ENCODE data around the gene IL27RA.

The IL27RA gene

DNA sequence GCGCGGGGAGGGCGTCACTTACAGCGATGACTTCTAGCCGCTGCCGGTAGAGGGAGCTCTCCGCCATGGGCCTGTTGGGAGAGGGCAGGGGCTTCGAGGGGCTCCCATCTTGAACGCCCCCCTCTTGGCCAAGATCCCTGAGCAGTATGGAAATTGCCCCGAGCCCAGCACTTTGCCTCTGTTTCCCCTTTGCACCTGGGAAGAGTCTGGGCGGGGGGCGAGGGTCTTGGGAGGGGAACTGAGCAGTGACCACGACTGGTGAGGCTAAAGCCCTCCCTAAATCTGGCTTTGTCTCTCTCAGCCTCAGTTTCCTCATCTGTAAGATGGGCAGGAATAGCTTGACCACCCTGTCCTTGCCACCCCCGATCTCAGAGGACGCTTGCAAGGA is 27.5 kb downstream of the IL27RA start:
- peak; percentile 64 for DNase-seq (ENCODE audit: low spot score)

DNA sequence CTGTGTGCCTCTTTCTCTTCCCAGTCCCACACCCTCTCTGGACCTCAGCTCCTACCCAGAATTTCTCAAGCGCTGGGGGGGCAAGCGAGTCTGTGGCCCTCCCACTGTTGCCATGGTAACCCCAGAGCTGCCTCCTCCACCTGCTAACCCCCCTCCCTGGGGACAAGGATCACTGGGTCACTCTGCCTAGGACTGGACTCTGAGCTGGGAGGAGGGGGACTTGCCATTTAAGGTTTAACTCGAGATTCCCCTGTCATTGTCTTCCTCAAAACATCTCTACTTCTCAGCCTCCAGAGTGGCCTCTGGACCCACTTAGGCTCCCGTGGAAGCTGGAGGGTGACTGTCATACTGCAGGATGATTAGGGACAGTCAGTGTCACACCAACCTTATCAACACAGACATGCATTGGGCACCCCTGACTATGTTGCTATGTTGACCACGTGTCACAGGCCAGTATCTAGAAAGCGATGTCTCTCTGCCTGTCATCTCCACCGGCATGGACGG is 28.1 kb downstream of the IL27RA start:
- no peak for DNase-seq (ENCODE audit: low spot score)

DNA sequence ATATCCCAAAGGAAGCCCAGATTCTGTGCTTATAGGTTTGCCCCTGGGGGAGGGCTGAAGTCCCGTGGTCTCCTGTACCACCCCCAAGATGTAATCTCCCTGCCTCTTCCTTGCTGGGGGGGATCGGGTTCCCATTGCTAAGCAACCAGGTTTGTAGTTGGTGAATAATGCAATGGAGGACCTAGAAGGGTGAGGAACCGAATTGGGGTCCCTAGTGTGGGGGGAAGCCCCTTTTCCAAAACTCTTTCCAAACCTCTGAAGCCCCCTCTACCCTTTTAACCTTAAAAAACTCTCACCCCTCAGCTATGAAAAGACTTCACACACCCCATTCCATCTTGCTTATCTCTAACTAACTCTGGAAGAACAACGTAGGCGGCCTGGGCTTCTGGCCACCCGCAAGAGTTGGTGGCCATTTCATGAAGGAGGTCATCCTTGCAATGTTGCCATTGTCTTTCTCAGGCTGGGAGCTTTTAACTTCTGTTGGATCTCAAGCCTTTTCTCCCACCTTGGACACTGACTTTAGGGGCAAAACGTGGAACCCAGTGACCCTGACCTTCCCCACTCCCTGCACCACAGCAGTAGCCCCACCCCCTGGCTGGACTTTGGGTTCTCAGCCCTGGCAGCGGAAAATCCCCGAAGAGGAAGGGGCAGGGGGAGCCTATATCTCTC is 29.7 kb downstream of the IL27RA start:
- DNase-seq (ENCODE audit: low spot score) = no peak

DNA sequence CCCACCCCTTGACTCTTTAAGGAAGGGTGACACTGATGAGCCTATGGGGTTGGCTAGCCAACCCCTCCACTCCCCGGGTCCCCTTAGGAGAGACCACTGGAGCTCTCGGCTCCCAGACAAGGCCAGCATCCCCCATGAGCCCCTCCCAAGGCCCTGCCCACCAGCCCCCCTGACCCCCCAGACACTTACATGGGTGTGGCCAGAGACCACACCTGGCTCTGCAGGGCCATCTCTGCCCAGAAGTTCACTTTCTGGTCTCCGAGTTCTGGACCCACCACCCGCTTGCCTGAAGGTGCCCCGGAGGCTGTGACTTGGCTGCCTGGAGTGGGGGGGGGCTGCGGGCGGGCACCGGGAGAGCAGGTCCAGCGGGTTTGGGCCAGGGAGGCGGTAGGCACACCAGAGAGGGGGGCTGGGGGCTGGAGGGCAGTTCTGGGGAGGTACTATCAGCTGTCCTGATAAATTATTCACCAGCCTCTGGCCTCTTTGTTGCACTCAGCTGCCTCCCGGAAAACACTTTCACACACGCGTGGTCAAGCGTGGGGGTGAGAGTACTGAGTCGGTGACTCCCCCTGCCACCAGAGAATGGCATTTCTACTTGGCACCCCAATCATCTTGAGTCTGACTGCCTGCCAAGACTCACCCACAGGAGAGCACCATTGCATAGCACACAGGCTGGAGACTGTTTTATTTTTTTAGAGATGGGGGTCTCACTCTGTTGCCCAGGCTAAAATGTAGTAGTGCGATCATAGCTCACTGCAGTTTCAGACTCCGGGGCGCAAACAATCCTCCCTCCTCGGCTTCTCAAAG is 30.4 kb downstream of the IL27RA start, which contains the start of gene PALM3:
Gene PALM3, minus strand, starts transcription at position 326 of the 807 bp plus-strand sequence. Its CDS starts 96 bp downstream, at position 230.
- no peak for DNase-seq (ENCODE audit: low spot score)

DNA sequence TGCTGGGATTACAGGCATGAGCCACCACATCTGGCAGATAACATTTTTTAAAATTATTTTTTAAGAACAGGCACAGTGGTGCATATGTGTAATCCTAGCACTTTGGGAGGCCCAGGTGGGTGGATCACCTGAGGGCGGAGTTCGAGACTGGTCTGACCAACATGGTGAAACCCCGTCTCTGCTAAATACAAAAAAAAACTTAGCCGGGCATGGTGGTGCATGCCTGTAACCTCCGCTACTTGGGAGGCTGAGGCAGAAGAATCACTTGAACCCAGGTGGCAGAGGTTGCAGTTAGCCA is 30.9 kb downstream of the IL27RA start:
- no peak for DNase-seq (ENCODE audit: low spot score)

DNA sequence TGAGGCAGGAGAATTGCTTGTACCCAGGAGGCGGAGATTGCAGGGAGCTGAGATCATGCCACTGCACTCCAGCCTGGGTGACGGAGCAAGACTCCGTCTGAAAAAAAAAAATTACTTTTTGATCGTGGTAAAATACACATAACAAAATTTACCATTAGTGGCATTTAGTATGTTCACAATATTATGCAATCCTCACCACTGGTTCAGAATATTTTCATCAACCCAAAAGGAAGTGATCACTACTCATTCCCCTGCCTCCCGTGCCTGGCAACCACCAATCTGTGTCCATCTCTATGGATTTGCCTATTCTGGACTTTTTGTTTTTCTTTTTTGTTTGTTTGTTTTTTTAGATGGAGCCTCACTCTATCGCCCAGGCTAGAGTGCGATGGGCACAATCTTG is 31.5 kb downstream of the IL27RA start:
- DNase-seq (ENCODE audit: low spot score) = no peak

DNA sequence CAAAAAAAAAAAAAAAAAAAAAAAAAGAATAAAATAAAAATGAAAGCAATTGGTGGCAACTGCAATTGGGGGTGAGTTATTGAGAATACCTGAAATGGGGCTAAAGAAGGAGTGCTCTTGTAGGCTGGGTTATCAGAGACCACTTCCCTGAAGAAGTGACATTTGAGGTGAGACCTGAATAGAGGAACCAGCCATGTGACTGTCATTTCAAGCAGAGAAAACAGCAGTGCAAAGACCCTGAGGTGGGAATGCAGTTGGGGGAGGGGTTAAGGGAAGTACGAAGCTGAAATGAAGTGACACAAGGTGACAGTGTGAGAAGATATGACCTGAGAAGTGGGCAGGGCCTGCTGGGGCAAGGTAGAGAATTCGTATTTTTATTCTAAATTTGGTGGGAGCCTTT is 34.6 kb downstream of the IL27RA start:
- DNase-seq (ENCODE audit: low spot score) = no peak

DNA sequence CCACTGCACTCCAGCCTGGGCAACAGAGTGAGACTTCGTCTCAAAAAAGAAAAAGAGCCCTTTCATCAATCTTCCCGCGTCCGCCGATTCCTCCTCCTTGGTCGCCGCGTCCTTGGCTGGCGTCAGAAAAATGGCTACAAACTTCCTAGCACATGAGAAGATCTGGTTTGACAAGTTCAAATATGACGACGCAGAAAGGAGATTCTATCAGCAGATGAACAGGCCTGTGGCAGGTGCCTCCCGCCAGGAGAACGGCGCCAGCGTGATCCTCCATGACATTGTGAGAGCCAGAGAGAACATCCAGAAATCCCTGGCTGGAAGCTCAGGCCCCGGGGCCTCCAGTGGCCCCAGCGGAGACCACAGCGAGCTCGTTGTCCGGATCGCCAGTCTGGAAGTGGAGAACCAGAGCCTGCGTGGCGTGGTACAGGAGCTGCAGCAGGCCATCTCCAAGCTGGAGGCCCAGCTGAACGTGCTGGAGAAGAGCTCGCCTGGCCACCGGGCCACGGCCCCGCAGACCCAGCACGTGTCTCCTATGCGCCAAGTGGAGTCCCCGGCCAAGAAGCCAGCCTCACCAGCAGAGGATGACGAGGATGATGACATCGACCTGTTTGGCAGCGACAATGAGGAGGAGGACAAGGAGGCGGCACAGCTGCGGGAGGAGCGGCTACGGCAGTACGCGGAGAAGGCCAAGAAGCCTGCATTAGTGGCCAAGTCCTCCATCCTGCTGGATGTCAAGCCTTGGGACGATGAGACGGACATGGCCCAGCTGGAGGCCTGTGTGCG is 38.9 kb downstream of the IL27RA start:
- DNase-seq (ENCODE audit: low spot score) = no peak

DNA sequence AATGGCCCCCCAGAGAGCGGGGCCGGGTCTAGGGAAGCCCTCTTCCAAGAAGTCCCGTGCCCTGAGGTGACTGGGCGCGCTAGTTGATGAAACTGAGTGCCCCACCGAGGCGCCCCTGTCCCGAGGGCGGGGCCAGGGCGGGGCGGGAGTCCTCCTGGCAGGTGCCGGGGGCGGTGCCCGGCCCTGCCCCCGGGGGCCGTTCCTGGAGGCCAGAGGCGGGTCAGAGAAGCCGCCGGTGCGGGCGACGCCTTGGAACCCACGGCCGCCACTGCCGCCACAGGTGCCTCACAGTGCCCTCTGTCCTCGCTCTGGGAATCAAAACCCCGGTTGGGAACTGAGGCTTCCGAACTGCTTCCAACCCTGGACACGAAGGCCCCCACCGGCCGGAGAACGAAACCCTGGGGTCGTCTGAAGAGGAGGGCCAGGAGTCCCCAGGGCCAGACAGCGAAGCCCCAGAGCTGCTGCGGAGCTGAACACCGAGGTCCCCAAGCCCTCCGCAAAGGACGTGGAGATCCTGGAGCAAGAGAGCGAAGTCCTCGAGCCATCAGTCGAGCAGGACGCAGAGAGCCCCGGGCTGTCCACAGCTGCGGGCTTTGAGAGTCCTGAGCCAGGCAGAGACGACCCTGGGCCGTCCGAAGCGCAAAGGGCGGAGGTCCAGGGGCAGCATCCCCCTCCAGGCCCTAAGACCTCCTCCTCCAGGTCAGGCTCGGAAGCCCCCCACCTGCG is 41.1 kb downstream of the IL27RA start, which contains the start of gene MISP3:
Gene MISP3, plus strand, starts transcription at position 252 of the 726 bp plus-strand sequence. CDS start 524 bp downstream, outside the sequence.
- peak; percentile 47 for DNase-seq (ENCODE audit: low spot score)

DNA sequence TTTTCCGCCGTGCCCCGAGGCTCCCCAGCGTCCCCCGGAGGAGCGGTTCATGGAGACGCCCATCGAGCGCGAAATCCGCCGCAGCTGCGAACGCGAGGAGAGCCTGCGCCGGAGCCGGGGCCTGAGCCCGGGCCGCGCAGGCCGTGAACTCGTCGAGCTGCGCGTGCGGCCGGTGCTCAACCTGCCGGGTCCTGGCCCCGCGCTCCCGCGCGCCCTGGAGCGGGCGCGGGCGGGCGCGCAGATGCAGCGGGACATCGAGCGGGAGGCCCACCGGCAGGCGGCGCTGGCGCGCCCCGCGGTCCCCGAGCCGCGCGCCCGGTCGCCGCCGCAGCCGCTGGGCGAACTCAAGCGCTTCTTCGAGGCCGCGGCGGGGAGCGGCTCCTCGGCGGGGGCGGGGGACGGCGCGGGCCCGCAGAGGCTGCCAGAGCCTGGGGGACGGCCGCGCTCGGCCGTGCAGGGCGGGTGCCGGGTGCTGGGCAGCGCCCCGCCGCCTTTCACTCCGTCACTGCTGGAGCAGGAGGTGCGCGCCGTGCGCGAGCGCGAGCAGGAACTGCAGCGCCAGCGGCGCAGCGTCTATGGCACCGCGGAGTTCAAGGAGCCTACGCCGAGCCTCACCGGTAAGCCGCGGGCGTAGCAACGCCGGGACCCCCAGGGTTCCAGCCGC is 41.8 kb downstream of the IL27RA start:
- DNase-seq (ENCODE audit: low spot score) = peak; percentile 86

DNA sequence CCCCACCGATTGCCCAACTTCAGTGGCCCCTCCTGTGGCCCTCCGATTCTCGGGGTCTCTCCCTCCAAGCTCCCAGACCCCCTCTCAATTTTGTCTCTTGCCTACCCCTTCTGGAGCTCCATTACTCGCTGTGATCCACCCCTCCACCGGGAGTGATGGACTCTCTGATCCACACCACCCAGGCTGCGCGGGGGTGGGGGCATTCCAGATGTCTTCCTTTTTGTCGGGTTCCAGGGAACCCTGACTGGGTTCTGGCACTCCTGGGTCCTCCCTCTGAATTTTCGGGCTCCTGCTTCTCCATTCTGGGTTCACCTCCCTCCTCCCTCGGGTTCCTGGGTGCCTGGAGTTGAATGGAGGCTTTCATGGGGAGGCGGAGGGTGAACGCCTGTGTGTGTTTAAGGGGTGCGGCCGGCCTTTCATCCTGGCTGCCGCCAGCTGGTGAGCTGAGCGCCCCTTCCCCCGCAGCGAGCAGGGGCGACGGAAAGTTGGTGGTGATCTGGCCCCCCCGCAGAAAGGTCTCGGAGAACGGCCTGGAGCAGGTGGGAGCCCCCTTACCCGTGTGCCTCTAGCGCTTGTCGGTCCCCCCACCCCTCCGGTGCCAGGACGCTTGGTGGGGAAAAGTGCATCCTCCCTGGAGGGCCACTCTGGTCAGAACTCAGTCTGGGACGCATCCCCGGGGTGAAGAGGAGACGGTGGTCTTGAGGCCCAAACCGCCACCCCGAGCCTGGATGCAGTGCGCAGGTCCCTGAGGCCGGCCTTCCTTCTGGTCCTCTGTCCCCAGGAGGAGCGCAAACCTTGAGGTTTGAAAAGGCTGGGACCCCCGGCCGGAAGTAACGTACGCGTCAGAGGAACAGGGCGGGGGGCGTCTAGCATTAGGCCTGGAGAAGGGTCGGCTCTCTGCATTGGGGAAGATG is 42.6 kb downstream of the IL27RA start:
- DNase-seq (ENCODE audit: low spot score) = peak; percentile 20

DNA sequence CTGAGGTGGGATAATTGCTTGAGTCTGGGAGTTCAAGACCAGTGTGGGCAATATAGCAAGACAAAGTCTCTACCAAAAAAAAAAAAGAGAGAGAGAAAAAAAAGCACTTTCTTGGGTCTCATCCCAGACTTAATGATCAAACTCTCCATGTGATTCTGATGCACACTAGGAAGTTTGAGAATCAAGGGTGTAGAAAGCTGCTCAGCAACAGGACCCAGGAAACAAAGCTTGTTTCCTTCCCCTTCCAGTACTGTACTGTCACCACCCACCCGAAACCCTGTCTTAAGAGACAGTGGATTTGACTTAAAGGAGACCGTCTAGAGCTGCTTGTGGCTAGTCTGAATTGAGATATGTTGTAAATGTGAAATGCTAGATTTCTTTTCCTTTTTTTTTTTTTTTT is 46.8 kb downstream of the IL27RA start:
- DNase-seq (ENCODE audit: low spot score) = no peak

DNA sequence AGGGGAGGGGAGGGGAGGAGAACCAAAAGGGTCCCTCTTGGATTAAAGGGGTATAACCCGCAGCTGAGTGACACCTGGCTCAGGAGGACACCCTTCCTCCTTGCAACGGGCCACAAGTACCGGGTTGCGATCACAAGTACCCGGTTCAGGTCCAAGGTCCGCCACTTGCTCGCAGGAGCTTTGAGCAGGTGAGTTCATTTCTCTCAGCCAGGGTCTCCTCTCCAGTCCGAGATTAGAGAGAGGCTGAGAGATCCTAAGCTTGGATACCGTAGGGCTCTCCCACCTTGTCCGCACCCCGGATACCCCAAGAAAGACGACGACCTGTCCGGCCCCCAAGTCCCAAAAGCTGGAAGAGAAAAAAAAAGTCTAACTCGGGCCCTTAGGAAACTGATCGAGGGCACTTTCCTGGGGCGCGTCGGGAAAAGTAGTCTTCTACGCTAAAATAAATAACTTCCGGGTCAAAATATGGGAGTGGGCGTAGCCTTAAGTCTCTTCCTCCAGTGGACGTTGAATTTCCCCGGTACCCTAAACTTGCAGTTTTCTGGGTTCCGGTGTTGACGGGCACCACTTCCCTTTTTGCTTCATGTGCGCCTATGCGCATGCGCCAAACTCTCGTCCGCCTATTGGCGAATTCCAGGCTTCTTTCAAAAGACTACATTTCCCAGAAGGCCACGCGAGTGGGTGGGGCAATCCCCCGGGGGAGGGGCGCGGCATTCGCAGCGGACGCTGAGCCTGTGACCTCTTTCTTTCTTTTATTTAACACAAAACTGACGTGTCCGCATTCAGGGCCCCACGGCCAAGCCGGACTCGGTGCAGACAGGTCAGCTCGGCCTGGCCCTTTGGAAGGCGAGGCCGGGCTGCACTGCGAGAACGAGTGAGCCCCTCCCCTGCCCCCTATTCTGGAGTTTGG is 49.6 kb downstream of the IL27RA start:
- peak; percentile 98 for DNase-seq (ENCODE audit: low spot score)

DNA sequence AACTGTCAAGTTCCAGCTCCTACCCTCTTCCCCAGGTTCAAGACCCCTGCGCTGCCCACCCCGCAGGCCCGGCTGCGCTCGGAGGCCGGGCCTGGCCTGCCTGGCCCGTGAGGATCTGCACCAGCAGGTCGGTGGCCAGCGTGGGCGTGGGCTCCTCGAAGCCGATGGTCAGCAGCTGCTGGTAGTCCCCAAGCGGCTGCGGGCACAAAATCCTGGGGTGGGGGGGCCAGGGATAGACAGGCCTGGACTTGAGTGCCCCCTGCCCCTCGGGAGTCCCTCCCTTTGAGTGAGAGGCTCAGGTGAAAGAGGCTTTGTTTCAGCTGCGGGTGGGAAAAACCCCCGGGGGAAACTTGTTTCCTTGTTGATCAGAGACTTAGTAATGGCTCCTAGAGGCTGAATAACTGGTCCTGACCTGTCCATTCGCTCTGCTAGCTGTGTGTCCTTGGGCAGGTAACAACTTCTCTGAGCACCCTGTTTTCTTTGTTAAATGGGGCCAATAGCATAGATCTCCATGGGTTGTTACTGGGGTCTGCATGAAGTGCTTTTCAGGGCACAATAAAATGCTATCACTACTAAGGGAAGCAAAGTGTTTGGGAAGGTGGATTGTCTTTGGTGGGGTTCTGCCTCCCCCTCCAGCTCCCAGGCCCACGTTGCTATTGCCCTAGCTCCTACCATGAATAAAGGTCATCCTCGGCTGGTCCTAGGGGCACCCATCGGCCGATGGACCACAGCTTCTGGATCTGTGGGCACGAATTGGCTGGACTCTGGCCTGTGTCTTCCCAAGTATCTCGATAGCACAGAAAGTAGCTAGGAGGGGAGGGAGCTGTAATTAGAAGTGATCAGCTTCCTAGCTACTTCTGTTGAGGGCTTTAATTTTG is 50.5 kb downstream of the IL27RA start:
- DNase-seq (ENCODE audit: low spot score) = no peak

DNA sequence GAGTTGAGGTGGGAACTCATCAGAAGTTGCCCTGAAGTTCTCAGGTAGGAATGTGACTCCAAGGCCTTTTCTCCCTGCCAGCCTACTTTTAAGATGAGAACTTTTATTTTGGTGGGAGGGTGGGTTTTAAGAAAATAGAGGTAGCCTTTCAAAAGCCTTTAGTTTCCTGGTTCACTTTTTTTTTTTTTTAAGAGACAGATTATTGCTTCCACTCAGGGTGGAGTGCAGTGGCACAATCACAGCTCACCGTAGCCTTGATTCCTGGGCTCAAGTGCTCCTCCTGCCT is 51.1 kb downstream of the IL27RA start:
- no peak for DNase-seq (ENCODE audit: low spot score)

DNA sequence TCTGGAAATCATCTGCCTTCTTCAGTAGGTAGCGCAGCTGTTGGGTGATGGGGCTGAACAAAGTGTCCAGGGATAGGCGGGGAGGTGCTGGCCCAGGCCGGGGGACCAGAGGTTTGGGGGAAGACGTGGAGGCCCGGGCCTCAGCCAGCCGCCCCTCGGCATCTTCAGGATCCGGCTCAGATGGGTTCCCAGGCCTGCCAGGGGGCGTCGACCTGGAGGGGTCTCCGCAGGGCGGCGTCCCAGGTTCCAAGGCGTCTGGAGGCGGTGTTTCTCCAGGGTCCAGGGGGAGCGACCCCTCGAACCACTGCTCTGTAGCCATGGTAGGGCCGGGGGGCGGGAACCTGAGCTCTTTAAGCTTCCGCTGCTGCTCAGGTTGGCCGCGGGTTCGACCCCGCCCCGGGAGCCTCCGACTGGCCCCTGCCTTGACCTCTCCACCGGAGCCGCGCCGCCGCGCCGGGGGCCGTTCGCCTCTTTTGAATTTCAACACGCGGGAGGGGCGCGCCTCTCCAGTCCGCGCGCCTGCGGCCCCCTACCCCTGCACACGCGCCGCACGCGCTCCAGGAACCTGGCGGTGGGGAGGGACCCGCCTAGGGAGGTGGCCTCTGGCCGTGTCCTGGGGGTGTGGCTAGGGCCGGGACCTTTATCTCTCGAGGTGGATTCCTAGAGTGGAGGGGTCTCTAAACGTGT is 53.9 kb downstream of the IL27RA start, which contains the start of gene C19orf67:
Gene C19orf67, minus strand, starts transcription at position 475 of the 687 bp plus-strand sequence. Its CDS starts 156 bp downstream, at position 319.
- no peak for DNase-seq (ENCODE audit: low spot score)

DNA sequence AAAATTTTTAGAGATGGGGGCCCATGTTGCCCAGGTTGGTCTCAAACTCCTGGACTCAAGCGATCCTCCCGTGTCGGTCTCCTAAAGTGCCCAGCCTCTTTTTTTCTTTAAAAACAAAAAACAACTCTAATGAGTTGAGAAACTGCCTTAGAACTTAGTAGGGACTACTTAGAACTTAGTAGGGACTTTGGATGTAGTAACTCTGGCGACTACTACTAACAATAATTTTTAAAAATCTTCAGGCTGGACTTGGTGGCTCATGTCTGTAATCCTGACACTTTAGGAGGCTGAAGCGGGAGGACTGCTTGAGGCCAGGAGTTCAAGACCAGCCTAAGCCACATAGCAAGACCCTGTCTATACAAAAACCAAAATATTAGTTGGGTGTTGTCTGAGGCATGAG is 54.5 kb downstream of the IL27RA start:
- DNase-seq (ENCODE audit: low spot score) = no peak
